HG03139 (cell line): ENCODE data around the gene CHAMP1.

Source experiments
- ATAC-seq: cut with Tn5 transposase; IDR thresholded peaks from one replicate; pipeline ENCODE4 v1.9.1; 2021; ENCODE audit not compliant: unreplicated experiment

Gene CHAMP1

DNA sequence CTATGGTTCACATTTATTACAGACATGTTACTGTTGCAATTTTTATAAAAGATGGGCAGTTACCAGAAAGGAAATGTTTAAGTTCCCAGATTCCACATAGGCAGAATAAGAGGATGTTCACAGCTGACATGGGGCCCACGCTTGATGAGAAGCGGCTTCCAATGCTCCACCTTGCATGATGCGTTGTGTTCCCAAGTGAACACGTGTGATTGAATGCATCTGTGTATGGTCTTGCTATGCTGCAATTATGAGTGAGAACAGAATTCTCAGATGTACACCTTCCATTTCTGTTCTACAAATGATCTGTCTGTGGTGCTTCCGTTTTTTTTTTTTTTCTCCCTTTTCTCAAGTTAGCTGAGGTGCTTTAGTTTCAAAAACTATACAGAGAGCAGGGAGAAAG, 17.4 kb upstream of the CHAMP1 start:
- ATAC-seq, result no peak

DNA sequence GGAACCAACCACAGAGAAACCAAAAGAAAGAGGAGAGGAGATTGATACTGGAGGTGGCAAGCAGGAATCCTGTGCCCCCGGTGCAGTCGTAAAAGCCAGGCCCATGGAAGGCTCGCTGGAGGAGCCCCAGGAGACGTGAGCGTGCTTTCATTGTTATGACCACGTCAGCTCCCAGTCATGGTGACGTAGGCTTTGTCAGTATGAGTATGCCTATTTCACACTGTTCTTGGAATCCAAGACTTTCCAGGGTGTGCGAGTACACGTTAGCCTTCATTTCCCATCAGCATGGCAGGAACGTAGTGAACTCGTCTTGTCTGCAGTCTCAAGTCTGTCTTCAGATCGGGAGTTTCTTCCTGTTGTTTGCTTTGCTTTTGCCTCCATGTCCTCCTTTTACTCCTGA, 15.4 kb upstream of the CHAMP1 start:
- ATAC-seq, result no peak

DNA sequence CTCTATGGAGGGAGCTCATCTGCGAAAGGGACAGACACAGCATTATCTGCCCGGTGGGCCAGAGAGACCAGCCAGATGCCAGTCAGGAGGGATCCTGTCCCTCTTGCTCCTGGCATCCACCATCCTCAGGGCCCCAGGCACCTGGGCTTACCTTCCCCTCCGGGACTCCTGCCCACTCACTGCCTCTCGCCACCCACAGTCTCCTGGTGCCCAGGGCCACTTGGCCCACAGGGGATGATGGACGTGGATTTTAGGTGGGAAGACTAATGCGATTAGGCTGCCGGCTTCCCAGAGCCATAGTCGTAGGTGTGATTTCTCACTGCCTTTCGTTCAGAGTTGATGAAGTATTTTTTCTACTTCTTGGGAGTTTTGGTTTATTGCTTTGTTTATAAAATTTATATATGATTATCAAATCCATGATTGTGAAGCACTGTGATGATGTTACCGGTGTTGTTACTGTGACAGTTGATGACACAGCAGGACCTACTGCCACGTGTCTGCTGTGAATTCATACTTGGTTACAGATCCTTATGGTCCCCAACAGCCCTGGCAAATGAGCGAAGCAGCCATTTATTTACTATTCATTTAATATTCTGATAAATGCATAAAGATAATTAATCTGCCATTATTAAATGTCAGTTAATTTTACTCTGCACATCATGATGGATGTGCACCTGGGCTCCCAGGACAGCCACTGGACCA, 14.5 kb upstream of the CHAMP1 start:
- no peak for ATAC-seq

DNA sequence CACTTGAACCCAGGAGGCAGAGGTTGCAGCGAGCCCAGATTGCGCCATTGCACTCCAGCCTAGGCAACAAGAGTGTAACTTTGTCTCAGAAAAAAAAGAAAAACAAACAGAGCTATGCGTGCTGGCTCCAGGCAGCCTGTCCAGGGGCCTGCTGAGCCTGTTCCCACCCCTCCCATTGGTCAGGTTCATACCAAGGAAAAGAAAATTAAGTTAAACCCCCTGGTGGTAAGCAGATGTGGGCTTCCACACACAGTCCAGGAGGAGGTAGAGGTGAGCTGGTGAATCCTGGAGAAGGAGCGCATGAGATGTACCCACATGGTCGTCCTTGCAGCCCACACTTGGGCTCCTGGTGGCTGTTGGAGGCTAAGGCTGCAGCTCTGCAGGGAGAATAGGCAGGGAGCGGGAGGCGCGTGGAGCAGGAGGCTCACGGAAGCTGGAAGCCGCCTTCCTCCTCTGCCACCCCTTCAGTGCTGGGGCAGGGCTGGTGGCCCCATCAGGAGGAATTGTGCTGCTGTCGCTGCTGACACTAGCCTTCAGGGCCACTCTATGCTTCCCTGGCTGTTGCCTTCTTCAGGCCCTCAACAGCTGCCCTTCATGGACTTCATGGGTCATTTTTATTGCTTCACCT, 10.5 kb upstream of the CHAMP1 start:
- ATAC-seq, result no peak

DNA sequence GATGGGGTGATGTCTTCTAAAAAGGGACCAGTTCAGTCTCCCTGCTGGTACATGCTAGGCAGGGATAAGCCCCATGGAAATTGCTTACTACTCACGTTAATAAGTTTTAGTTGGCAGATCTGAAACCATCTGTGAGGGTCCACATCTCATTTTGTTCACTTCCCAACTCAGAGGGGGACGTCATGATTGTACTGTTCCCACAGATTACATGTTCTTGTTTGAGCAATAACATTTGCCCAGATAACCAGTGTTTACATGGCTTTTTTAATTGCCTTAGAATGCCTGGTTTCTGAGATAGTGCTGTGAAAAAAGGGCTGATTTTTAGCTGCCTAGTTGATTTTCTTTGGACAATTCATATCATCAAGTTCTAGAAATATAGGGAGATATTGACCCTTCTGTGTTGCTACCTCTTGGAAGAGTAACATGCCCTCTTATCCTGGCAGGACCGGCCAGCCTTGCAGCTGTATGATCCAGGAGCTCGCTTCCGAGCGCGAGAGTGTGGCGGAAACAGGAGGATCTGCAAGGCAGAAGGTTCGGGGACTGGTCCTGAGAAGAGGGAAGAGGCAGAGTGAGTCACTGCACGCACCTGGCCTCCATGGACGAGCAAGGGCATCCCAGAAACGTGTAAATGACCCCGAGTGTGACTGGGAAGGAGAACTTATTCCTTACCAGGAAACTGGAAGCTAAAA, 9.8 kb upstream of the CHAMP1 start:
- ATAC-seq, result no peak

DNA sequence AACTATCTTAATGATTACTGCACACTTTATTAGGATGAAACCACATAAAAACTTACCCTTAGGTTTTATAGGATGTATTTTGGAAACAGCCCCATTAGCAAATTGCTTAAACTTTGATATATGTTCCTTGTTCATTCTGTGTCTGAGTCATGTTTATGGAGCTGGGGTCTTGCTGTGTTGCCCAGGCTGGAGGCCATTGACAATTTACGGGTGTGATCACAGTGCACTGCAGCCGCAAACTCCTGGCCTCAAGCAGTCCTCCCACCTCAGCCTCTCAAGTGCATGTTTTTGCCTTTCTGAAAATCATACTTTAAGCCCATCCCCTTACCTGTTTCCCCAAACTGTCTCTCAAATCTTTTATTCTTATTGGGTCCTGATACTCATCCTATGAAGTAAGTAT, 5.2 kb upstream of the CHAMP1 start:
- ATAC-seq, result no peak

DNA sequence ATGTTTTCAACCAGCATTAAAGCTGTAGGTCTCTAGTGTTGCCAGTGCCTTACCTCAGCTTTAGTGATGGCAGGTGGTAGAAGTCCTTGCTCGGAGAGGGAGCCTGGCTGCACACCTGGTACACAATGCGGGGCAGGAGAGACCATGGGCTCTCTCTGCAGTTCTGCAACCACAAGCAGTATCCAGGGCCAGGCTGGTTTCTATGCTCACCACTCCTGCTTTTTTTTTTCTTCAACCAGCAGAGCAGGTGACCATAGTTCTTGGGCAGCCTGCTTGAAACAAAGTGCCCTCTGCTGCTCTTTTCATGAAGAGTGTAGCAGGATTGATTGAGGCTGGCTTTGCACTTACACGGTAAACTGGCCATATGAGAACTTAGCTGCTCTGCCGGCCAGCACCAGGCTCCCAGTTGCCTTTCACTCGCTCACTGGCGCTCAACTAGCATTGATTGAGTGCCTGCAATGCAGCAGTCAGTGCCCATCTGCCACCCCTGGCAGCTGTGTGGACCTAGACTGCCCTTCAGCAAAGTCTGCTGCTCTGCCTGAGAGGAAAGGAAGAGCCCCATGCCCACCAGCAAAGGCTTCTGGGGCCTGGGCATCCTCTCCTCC, 4.4 kb upstream of the CHAMP1 start:
- ATAC-seq, result no peak

DNA sequence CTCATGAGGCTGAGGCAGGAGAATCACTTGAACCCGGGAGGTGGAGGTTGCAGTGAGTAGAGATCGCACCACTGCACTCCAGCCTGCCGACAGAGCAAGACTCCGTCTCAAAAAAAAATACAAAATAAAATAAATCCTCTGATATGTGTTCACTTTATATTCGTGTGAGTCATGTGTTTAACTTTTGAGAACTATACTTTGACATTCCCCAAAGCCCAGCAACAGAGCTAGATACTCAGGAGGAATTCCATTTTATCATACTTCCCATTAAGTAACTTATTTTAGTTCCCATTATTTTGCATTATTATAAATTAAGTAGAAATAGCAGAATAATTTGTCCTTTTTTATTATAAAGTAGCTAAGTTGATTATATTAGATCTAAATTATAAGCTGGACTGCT, 3.3 kb upstream of the CHAMP1 start:
- ATAC-seq, result no peak

DNA sequence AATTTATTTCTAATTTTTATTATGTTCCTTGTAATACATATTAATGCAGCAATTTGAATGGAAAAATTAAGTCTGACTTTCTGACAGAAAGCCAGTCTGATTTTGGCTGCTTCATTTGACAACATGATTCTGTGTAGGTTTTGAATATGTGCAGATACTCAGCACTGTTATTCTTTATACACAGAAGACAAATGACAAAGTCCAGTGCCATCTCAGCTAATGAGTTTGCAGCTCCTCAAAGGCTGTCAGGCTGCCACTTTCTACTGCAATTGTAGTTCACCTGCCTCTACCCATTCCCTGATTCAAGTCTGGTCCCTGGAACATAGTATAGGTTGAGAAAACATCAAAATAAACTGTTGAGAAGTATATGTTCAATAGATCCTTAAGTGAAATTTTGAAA, 2.9 kb upstream of the CHAMP1 start:
- no peak for ATAC-seq

DNA sequence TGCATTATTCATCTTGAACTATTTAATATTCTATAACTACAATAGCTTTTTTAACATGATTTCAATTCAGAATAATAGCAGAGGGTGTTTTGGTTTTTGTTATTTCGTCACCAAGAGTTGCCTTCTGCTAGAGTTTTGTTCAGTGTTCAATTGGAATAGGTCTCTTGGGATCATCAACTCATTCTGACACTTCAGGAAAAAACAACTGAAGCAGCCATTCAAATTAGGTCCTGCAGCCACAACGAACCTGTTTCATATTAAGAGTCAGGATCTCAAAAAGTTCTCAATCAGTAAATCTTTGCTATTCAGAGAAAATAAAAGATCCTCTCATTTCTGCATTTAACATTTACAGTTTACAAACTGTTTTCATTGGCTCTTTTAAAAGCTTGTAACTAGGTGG, 2.4 kb upstream of the CHAMP1 start:
- no peak for ATAC-seq

DNA sequence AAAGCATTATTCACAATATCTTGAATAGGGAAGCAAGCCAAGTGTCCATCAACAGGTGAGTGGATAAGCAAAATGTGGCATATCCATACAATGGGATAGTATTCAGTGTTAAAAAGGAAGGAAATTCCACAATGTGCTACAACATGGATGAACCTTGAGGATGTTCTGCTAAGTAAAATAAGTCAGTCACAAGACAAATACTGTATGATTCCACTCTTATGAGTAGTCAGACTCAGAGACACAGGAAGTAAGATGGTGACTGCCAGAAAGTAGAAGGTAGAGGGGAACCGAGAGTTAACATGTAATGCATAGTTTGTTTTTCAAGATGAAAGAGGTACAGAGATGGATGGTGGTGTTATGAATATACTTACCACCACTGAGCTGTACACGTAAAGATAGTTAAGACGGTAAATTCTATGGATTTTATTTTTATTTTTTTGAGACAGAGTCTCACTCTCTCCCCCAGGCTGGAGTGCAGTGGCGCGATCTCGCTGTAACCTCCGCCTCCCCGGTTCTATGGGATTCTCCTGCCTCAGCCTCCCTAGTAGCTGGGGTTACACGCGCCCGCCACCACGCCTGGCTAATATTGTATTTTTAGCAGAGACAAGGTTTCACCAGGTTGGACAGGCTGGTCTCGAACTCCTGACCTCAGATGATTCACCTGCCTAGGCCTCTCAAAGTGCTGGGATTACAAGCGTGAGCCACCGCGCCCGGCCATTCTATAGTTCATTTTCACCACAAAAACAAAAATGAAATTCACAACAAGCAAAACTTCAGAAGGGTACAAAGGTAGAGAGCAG, 1.0 kb upstream of the CHAMP1 start:
- ATAC-seq, result no peak

DNA sequence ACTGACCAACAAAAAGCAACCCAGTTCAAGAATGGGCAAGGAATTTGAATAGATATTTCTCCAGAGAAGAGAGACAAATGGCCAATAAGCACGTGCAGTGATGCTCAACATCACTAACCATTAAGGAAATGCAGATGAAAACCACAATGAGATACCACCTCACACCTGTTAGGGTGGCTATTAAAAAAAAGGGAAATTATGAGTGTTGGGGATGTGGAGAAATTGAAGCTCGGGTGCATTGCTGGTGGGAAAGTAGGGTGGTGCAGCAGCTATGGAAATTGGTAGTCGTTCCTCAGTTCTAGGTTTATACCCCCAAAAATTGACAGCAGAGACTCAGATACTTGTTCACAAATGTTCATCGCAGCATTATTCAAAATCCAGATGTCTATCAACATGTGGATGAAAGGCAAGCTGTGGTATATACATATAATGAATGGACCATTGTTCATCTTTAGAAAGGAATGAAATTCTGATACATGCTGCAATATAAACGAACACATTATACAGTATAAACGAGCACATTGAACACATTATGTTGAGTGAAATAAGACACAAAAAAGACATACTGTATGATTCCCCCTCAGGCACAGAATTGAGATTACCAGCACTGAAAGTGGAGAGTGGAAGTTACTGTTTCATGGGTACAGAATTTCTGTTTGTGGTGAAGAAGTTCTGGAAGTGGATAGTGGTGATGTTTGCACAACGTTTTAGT, 927 bp downstream of the CHAMP1 start:
- ATAC-seq, result no peak

DNA sequence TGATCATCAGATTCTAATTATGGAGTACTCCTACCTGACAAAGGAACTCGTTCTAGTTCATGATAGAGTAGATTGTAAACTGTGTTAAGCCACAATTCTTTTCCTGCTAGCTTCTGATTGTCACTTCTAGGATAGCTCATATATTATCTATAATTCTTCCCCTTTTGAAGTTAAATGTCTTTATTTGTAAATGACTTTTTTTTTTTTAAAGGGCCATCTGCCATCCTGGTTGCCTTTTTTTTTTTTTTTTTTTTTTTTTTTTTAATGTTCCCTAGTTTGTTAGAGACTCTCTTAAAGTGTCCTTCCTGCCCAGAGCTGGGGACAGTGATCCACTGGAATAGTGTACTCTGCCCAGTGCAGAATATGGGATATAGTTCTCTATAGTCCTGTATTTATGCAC, 4.3 kb downstream of the CHAMP1 start:
- no peak for ATAC-seq

DNA sequence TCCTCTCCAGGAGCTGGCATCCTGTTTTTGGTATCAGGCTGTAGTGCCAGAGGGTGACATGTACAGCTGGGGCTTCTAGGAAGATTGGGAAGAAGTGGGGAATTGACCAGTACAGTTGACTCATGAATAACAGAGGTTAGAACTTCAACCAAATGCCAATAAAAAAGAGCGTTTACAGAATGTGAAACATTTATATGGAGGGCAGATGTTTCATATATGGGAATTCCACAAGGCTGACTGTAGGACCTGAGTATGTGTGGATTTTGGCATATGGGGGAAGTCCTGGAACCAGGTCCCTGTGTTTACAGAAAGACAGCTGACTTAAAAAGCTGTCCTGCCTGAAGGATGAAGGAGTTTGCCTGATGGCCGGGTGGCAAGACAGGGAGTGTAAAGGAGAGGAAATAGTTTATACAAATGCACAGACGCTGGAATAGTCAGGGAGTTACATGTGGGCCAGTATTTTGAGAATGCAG, 5.2 kb downstream of the CHAMP1 start:
- ATAC-seq, result no peak

DNA sequence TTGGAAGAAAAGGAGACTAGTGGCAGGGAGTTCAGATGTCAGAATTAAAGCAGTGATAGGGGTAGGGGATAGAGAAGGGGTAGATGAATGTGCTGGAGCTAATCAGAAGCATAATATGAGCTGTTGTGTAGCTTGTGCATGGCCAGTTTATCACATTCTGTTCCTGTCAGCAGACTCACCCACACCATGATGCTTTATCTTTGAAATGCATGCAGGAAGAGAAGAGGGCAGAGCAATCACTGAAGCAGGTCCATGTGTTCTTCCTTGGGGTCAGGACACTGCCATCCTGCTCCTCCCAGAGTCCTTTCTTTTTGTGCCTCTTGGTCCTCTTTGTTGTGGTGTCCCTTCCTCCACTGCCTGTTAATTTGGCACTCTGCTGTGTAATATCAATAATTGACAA, 5.8 kb downstream of the CHAMP1 start:
- ATAC-seq, result no peak

DNA sequence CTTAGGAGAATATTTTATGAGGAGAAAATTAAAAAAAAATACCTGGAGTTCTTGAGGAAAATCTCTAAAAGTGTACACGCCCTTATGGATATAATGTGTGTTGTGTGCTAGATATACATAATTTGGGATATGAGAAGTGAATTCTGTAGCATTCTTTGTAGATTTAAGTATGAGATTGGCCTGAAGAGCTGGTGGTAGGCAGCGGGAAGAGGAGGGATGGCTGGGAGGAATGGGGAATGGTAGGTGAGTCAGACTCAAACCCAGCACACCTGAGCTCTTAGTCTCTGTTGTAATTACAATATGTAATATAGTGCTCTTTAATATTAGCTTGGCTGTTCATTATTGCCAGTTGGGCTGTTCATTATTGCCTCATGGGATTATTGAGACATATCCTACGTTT, 7.0 kb downstream of the CHAMP1 start:
- no peak for ATAC-seq

DNA sequence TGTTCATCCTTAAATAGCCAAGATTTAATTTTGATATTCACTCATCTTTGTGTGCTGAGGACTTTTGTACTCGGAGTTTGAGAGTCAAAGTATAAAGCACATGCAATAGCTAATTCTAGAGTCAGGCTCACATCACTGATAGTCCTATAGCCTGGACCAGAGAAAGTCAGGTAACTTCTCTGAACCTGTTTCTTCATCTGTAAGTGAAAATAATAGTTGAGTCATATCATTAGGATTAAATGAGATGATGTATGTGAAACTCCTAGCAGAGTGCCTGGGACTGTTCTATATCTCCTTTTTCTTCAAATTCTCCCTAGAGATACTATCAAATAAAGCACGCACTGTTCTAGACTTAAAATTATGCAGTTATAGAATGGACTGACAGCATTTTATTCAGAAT, 9.0 kb downstream of the CHAMP1 start:
- ATAC-seq, result no peak

DNA sequence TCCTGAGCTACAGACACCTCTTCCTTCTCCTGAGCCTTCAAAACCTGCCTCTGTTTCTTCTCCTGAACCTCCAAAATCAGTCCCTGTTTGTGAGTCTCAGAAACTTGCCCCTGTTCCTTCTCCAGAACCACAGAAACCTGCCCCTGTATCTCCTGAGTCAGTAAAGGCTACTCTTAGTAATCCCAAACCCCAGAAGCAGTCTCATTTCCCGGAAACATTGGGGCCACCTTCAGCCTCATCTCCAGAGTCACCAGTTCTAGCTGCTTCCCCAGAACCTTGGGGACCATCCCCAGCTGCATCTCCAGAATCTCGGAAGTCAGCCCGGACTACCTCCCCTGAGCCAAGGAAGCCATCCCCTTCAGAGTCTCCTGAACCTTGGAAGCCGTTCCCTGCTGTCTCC, 10.0 kb downstream of the CHAMP1 start:
- no peak for ATAC-seq

DNA sequence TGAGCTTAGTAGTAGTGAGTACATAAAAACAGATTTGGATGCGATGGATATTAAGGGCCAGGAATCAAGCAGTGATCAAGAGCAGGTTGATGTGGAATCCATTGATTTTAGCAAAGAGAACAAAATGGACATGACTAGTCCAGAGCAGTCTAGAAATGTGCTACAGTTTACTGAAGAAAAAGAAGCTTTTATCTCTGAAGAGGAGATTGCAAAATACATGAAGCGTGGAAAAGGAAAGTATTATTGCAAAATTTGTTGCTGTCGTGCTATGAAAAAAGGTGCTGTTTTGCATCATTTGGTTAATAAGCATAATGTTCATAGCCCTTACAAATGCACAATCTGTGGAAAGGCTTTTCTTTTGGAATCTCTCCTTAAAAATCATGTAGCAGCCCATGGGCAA, 11.4 kb downstream of the CHAMP1 start:
- no peak for ATAC-seq

DNA sequence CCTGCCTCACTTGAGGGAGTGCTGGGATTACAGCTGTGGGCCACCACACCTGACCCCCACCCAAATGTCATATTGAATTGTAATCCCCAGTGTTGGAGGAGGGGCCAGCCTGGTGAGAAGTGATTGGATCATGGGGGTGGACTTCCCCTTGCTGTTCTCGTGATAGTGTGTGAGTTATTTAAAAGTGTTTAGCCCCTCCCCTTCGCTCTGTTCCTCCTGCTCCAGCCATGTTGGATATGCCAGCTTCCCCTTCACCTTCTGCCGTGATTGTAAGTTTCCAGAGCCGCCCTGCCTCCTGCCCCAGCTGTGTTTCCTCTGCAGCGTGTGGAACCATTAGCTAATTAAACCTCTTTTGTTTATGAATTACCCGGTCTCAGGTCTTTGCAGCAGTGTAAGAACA, 13.7 kb downstream of the CHAMP1 start:
- no peak for ATAC-seq

DNA sequence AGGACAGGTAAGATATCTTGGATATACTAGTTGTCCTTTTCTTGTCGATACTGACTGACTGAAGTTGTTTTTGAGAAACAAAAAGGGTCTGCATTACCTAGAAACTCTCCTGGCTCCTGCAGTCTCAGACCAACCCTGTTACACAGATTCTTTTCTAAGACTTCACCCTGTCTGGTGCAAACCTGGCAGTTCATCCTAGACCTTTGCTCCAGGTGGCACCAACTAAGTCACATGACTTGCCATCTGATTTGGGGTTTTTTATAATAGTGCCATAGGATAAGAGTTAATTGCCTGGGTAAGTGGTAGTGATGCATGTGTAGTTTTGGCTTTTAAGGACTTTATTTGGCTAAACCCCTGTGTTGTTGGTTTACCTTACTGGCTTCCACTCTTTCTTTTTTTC, 14.3 kb downstream of the CHAMP1 start:
- ATAC-seq, result no peak
